Measurements from ENCODE around the gene PTAFR.
"Not testable (repeated sequence)": the region's sequence is repeated elsewhere in the genome, so short reads cannot be mapped to it uniquely, and the experiment has no call there.

PTAFR gene

GRCh38 chr1:28144203-28145135, 32.0 kb downstream of the PTAFR start:
- peak; percentile 98 for ATAC-seq
- DNase-seq = peak; percentile 33

DNA sequence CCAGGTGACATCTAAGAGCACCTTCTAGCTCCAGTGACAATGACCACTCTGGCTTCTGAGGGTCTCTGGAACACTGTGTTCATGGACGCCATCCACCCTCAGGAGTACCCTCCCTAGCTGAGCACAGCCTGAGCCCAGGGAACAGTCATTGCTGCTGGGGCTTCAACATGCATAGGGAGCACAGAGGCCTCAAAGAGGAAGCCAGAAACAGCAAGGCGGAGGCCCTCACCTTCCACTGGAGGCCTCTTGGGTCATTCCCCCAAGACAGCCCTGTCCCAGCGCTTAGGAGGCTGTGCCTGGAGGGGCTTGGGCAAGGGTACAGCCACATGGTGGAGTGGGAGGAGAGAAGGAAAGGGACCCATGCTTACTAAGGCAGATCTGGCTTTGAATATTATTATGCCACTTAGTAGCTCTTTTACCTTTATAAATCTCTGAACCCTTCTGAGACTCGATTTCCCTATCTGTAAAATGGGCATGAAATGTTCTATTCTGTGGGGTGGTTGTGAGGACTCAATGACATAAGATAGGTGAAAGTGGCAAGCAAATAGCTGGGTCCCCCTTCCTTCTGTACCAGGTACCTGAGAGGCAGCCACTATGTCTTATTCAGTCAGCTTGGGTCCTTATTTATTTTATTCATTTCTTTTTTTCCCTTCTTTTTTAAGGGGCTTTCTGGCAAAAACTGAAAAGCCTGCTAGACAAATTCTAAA, 32.8 kb downstream of the PTAFR start:
- no peak for DNase-seq
- ATAC-seq = no peak

- ATAC-seq (no peak), DNase-seq (no peak)
Measured at GRCh38 chr1:28141685-28142084, 34.8 kb downstream of the PTAFR start.

- not testable (repeated sequence) for ATAC-seq, DNase-seq
Measured at GRCh38 chr1:28139866-28140265, 36.6 kb downstream of the PTAFR start.

GRCh38 chr1:28139025-28139712, 37.3 kb downstream of the PTAFR start:
- DNase-seq = no peak
- ATAC-seq = no peak

DNA sequence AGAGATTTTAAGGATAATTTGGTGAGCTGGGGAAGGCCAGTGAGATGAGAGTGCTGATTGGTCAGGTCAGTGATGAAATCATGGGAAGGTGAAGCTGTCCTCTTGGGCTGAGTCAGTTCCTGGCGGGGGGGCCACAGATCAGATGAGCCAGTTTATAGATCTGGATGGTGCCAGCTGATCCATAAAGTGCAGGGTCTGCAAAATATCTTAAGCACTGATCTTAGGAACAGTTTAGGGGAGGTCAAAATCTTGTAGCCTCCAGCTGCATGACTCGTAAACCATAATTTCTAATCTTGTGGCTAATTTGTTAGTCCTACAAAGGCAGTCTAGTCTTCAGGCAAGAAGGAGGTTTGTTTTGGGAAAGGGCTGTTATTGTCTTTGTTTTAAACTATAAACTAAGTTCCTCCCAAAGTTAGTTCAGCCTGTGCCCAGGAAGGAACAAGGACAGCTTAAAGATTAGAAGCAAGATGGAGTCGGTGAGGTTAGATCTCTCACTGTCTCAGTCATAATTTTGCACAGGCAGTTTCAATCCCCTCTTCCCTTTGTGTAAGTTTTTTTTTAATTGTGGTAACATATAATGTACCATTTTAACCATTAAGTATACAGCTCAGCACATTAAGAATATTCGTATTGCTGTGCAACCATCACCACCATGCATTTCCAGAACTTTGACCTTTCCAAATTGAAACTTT, 39.4 kb downstream of the PTAFR start:
- no peak for ATAC-seq
- DNase-seq = no peak

DNA sequence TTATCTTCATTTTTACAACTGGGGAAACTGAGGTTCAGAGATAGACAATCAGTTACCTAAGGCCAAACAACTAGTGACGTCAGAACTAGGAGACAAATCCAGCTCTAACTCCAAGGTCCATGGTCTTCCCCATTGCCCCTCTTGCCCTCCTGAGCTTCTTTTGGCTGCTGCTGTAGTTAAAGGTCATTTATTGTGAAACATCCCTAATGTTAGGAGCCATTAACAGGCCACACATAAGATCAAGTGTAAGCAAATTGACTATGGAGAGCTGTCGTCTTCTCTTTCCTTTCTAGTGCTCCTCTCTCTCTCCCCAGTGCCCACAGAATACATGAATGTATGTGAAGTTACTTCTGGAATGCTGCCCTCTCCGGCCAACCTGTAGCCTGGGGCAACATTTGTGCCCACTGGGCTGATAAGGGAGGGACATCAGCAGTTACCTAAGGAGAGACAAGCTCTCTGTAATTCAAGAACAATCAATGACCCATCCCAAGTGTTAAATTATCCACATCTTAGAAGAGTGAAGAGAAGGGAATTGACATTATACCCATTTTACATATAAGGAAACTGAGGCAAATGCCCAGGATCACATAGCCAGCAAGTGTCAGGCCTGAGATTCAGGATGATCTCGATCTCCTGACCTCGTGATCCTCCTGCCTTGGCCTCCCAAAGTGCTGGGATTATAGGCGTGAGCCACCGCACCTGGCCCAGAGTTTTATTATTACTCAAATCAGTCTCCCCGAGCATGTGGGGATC, 40.1 kb downstream of the PTAFR start:
- no peak for DNase-seq

DNA sequence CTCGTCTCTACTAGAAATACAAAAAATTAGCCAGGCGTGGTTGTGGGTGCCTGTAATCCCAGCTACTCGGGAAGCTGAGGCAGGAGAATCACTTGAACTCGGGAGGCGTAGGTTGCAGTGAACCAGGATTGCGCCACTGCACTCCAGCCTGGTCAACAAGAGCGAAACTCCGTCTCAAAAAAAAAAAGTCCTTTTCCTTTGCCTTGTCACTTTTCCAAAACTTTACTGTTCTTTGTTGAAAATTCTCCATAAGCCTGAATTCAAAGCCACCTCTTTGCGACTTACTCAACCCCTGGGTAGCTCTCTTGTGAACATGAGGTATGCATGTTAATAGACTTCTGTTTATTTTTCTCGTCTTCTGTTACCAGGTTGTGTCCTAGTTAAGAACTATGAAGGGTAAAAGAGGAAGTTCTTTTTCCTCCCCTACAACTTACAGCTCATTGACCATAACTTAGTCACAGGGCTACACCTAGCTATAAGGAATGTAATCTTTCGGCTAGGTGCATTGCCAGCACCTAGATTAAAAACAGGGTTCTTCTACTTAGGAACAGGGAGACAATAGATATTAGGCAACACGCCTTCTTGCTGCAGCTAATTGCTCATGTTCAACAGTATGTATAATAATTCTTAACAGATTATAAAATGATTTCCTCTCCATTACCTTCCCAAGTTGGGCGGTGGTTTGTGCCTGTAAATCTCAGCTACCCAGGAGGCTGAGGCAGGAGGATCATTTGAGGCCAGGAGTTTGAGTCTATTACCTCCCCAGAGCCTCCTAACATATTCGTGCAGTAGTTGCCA, 40.9 kb downstream of the PTAFR start:
- no peak for DNase-seq
- ATAC-seq = no peak

More for the DNA sequence above, 40.1 kb downstream of the PTAFR start:
- no peak for ATAC-seq

DNA sequence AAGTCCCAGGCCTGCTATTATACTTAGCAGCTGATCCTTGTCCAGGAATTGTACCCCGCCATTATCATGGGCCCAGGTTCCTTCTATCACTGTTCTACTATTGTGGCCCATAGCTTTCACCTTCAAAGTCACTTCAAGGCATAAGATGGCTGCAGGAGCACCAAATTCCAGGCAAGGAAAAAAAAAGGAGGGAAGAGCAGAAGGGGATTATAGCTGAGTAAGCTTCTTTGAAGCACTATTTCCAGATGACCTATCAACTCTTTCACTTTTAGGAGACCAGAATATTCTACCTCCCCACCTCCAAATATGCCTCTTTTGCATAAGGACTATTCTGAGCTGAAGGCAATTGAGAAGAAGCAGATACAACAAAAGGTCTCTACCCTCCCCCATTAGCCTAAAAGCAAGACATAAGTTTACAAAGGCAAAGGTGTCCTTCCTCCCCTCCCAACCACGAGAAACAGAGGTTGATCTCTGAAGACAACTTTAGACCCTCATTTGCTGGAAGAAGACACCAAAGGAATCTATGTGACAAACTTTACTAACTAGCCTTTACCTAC, 41.8 kb downstream of the PTAFR start:
- DNase-seq = no peak
- ATAC-seq = no peak

- ATAC-seq = no peak
- DNase-seq = no peak
Measured at GRCh38 chr1:28132171-28133167, 44.0 kb downstream of the PTAFR start.

- DNase-seq (no peak), ATAC-seq (no peak)
Measured at GRCh38 chr1:28130901-28131300, 45.6 kb downstream of the PTAFR start.

DNA sequence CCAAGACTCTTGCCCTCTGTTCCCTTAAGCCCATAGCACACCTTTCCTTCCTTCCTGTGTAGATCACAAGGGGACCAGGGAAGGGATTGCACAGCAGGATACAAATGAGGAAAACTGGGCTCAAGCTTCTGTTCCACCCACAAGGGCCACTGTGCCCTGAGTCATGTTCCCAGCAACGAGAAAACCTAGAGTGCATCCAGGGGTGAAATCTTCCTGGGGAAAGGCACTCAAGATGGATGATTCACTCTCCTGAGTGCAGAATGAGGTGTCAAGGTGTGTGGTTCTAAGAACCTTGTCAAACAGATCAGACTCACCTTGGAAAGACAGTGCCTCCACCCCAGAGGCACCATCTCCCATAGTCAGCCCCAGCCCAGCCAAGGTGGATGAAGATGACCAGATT, 47.3 kb downstream of the PTAFR start:
- no peak for ATAC-seq
- no peak for DNase-seq

GRCh38 chr1:28127617-28128257, 48.8 kb downstream of the PTAFR start:
- DNase-seq = no peak
- no peak for ATAC-seq

DNA sequence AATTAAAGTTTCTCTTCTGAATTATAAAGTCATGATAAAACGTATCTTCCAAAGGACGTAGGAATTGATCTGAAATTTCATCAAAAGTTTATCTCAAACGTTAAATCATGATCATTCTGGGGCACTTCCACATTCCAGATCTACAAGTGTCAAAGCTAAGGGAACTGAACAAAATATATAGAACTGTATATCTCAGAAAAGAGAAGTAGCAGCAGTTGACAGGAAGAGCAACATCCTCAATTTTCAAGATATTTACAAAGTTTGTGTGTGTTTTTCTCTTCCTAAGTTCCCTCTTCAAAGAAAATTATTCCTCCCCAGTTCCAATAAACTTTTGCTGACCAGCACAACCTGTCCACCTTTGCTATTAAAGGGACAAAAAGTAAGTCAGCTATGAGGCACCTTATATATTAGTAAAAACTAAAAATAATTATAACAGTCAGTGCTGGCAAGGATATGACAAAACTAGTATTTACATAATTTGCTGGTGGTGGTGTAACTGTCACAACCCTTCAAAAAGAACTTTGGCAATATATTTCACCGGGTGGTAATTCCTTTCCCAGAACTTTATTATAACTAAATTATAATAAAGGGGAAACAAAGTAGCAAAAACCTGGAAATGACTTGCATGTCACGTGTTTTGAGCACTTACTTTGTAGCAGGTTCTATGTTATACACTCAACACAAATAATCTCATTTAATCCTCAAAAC, 49.6 kb downstream of the PTAFR start:
- DNase-seq = no peak
- ATAC-seq = no peak

DNA sequence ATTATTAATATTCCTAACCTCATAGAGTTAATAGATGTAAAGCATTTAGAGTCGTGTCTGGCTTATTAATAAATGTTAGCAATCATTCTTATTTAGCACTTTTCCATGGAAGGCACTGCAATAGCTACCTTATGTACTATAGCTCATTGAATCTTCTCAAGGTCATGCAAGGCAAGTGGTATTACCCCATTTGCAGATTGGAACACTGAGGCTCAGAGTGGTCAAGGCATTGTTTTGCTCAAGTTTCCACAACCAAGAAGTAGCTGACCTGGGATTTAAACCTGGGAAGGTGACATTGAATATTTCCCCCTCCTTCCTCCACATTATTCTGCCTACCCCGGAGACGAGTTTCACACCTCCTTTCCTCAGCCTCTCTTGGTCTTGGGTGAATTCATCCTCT, 50.3 kb downstream of the PTAFR start:
- ATAC-seq = no peak
- DNase-seq = no peak

- ATAC-seq = no peak
- DNase-seq = no peak
Measured at GRCh38 chr1:28123461-28123961, 53.0 kb downstream of the PTAFR start.

GRCh38 chr1:28122183-28122582, 54.3 kb downstream of the PTAFR start:
- DNase-seq (no peak), ATAC-seq (no peak)

DNA sequence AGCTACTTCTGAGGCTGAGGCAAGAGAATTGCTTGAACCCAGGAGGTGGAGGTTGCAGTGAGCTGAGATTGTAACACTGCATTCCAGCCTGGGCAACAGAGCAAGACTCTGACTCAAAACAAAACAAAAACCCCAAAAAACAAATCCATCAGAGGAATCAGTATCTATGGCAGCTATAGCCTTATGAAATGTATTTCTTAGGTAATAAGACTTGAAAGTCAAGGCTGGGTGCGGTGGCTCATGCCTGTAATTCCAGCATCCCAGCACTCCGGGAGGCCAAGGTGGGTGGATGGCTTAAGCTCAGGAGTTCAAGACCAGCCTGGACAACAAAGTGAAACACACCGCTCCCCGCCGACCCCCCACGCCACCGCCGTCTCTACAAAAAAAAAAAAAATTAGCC, 56.9 kb downstream of the PTAFR start:
- DNase-seq = no peak
- no peak for ATAC-seq
